ENCODE data around the gene UBE2R2.

- TF ChIP-seq, protein P1, sequence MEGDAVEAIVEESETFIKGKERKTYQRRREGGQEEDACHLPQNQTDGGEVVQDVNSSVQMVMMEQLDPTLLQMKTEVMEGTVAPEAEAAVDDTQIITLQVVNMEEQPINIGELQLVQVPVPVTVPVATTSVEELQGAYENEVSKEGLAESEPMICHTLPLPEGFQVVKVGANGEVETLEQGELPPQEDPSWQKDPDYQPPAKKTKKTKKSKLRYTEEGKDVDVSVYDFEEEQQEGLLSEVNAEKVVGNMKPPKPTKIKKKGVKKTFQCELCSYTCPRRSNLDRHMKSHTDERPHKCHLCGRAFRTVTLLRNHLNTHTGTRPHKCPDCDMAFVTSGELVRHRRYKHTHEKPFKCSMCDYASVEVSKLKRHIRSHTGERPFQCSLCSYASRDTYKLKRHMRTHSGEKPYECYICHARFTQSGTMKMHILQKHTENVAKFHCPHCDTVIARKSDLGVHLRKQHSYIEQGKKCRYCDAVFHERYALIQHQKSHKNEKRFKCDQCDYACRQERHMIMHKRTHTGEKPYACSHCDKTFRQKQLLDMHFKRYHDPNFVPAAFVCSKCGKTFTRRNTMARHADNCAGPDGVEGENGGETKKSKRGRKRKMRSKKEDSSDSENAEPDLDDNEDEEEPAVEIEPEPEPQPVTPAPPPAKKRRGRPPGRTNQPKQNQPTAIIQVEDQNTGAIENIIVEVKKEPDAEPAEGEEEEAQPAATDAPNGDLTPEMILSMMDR (IDR thresholded peaks at IDR 0.05): no peak
- no peak for TF ChIP-seq POLR2A (IDR thresholded peaks at IDR 0.05)
These were observed 91.2 kb downstream of the UBE2R2 start for GRCh38 chr9:33908114-33908513.
